KMS-11 (cell line): ENCODE measurements around the gene PHF21A.

ENCODE experiments used
- H2AFZ ChIP-seq: fragments of 200-600 bp; sonication (generic); 2 replicates; pipeline ENCODE4 v1.6.1; 2016; ENCODE audit warnings: antibody characterized with exemption, mixed run types, low read depth
- H3K27ac ChIP-seq: fragments of 200-600 bp; sonication (generic); 2 replicates; pipeline ENCODE4 v1.6.1; 2016; ENCODE audit warnings: mild to moderate bottlenecking, mixed run types
- H3K27me3 ChIP-seq: fragments of 200-600 bp; sonication (generic); 2 replicates; pipeline ENCODE4 v1.6.1; 2017; ENCODE audit warnings: mild to moderate bottlenecking, low read depth, mixed run types, moderate library complexity; ENCODE audit not compliant: insufficient read depth
- H3K36me3 ChIP-seq: fragments of 200-600 bp; sonication (generic); 2 replicates; pipeline ENCODE4 v1.6.1; 2017; ENCODE audit warnings: mild to moderate bottlenecking, mixed run types; ENCODE audit not compliant: insufficient read depth
- H3K4me1 ChIP-seq: fragments of 200-600 bp; sonication (generic); 2 replicates; pipeline ENCODE4 v1.6.1; 2016; ENCODE audit warnings: mild to moderate bottlenecking, low read depth, mixed run types; ENCODE audit not compliant: poor library complexity, severe bottlenecking
- H3K4me2 ChIP-seq: fragments of 200-600 bp; sonication (generic); 2 replicates; pipeline ENCODE4 v1.7.0; 2016; ENCODE audit warnings: mild to moderate bottlenecking, mixed run types
- H3K4me3 ChIP-seq: fragments of 200-600 bp; sonication (generic); IDR thresholded peaks from 2 replicates; pipeline ENCODE4 v1.6.1; 2017; ENCODE audit warnings: low read depth, low read length, mixed read lengths; ENCODE audit not compliant: insufficient read depth
- H3K79me2 ChIP-seq: fragments of 200-600 bp; sonication (generic); 2 replicates; pipeline ENCODE4 v1.6.1; 2016; ENCODE audit warnings: low read depth, mixed run types; ENCODE audit not compliant: insufficient read depth
- H3K9ac ChIP-seq: fragments of 200-600 bp; sonication (generic); 2 replicates; pipeline ENCODE4 v1.6.1; 2016; ENCODE audit warnings: mild to moderate bottlenecking, mixed run types
- H4K20me1 ChIP-seq: fragments of 200-600 bp; sonication (generic); 2 replicates; pipeline ENCODE4 v1.6.1; 2016; ENCODE audit warnings: mild to moderate bottlenecking, mixed run types; ENCODE audit not compliant: insufficient read depth
- TF ChIP-seq, protein P1 (sequence below): fragments of 200-600 bp; sonication (generic); conservative IDR thresholded peaks from 2 replicates; pipeline ENCODE4 v1.6.1; 2017; ENCODE audit warnings: low read depth, mild to moderate bottlenecking, antibody characterized with exemption, low read length, moderate library complexity, mixed read lengths

PHF21A gene

DNA sequence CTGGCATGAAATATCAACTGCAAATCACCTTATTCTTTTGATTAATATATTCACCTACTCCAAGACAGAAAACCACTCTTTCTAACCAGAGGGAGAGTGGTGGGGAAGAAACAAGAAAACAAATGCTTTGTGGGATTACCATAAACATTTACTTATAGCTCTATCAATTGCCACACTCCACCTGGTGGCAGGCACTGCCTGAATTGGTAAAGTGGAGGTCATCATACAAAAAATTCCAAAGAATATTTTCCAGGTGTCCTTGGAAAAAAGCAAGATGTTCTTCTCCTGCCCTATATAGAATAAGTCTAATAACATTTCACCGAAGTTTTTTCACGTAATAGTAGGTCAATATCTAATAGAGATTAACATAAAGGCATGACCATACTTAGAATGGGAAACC, 45.3 kb downstream of the PHF21A start:
- Histone ChIP-seq H4K20me1 (no peaks in the 10 kb centered on the region), H3K27ac (no peak overlapping the region), H3K4me3 (no peak overlapping the region), H3K9ac (no peak overlapping the region), H2AFZ (no peak overlapping the region), H3K79me2 (no peaks in the 10 kb centered on the region), H3K4me1 (no peaks in the 10 kb centered on the region), H3K4me2 (no peak overlapping the region), H3K36me3 (no peaks in the 10 kb centered on the region), H3K27me3 (no peaks in the 10 kb centered on the region)
- TF ChIP-seq, protein P1, sequence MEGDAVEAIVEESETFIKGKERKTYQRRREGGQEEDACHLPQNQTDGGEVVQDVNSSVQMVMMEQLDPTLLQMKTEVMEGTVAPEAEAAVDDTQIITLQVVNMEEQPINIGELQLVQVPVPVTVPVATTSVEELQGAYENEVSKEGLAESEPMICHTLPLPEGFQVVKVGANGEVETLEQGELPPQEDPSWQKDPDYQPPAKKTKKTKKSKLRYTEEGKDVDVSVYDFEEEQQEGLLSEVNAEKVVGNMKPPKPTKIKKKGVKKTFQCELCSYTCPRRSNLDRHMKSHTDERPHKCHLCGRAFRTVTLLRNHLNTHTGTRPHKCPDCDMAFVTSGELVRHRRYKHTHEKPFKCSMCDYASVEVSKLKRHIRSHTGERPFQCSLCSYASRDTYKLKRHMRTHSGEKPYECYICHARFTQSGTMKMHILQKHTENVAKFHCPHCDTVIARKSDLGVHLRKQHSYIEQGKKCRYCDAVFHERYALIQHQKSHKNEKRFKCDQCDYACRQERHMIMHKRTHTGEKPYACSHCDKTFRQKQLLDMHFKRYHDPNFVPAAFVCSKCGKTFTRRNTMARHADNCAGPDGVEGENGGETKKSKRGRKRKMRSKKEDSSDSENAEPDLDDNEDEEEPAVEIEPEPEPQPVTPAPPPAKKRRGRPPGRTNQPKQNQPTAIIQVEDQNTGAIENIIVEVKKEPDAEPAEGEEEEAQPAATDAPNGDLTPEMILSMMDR: no peak

DNA sequence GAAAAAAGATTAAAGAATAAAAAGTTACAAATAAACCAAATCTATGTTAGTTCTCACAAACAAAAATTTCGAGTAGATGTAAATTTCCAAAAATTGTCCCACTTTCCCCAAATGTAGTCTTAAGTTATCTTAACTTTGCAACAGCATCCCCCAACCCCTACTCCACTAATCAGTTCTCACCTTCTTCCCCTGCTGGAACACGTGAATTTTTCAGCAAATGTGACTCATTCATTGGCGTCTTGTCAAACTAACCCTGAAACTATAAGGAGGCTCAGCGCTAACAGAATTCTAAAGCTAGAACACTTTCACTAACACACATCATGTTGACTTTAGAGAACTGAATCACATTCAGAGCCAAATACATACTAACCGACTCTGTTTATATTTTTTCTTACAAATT, 46.1 kb downstream of the PHF21A start:
- H3K79me2 ChIP-seq: no peaks in the 10 kb centered on the region
- no peak overlapping the region for H3K4me3 ChIP-seq
- H3K4me2 ChIP-seq: no peak overlapping the region
- H3K9ac ChIP-seq: no peak overlapping the region
- no peak overlapping the region for H2AFZ ChIP-seq
- H3K4me1 ChIP-seq: no peaks in the 10 kb centered on the region
- TF ChIP-seq, protein P1: no peak
- H3K27me3 ChIP-seq: no peaks in the 10 kb centered on the region
- no peaks in the 10 kb centered on the region for H4K20me1 ChIP-seq
- H3K27ac ChIP-seq: no peak overlapping the region
- no peaks in the 10 kb centered on the region for H3K36me3 ChIP-seq

DNA sequence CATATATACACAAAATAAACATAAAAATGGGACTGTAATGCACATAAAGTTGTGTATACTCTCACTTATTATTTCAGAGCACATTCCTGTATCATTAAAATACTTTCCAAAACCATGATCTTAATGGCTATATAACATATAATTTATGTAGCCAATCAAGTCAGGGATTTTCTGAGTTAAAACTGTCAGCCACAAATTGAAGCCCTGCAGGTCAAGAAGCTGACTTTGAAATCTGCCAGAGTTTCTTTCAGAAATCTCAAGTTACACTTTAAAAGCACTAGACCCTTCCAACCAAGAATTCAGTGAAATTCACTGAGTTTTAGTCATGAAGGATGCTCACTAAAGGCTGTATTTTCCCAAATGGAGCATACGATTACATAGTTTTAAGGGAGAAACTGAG, 47.6 kb downstream of the PHF21A start:
- no peak overlapping the region for H3K4me3 ChIP-seq
- H3K4me2 ChIP-seq: no peak overlapping the region
- H4K20me1 ChIP-seq: no peaks in the 10 kb centered on the region
- no peaks in the 10 kb centered on the region for H3K79me2 ChIP-seq
- H3K27me3 ChIP-seq: no peaks in the 10 kb centered on the region
- H3K4me1 ChIP-seq: no peaks in the 10 kb centered on the region
- H3K9ac ChIP-seq: no peak overlapping the region
- H2AFZ ChIP-seq: no peak overlapping the region
- TF ChIP-seq, protein P1: no peak
- H3K36me3 ChIP-seq: no peaks in the 10 kb centered on the region
- H3K27ac ChIP-seq: no peak overlapping the region

DNA sequence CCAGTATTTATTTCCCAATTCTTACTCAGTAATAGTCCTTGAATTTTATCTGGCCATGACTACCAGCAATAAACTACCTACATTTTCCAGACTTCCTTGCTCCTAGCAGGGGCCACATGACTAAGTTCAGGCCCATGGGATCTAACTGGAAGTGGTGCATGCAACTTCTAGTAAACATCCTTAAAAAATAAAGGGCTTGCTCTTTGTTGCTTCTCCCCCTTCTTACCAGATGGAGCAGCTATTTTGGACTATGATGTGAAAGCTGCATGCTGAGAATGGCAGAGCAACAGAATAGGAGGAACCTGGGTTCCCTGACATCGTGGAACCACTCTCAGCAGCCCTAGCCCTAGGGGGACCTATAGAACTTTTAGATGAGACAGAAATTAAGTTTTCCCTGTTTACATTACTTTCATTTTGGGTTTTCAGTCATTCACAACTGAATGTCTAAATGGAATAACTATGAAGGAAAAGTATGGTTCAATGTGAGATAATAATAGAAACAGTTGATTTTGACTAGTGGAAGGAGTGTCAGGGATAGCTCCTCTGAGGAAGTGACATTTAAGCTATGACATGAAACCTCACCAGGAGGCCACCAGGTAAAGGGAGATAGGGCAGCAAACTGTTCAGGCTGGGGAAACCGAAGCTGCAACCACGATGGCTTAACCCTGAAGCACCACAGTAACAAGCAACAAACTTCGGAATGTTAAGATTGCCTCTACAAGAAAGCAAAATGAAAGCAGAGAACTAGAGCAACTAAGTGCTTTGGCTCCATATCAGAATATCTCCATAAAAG, 48.9 kb downstream of the PHF21A start:
- Histone ChIP-seq H3K36me3 (no peaks in the 10 kb centered on the region), H3K4me1 (no peaks in the 10 kb centered on the region), H3K4me3 (no peak overlapping the region), H3K27ac (no peak overlapping the region), H3K4me2 (no peak overlapping the region), H3K79me2 (no peaks in the 10 kb centered on the region), H4K20me1 (no peaks in the 10 kb centered on the region), H3K9ac (no peak overlapping the region), H3K27me3 (no peaks in the 10 kb centered on the region), H2AFZ (no peak overlapping the region)
- TF ChIP-seq, protein P1: no peak
